SU-DHL-6 (cell line): ENCODE data around the gene ABCA3.

Experiments used
- EZH2phosphoT487 ChIP-seq: fragments of 200-600 bp; sonication (generic), shearing (Covaris generic); conservative IDR thresholded peaks from 2 replicates; pipeline ENCODE4 v1.6.1; 2018; ENCODE audit warnings: mild to moderate bottlenecking, antibody characterized with exemption, low read length, moderate library complexity, mixed read lengths
- TF ChIP-seq, protein P1 (sequence below): fragments of 200-600 bp; sonication (generic); IDR thresholded peaks from one replicate; pipeline ENCODE4 v1.5.1; 2017; ENCODE audit warnings: antibody characterized with exemption, mild to moderate bottlenecking, low read length, moderate library complexity; ENCODE audit not compliant: insufficient read depth, poor library complexity, severe bottlenecking

DNA sequence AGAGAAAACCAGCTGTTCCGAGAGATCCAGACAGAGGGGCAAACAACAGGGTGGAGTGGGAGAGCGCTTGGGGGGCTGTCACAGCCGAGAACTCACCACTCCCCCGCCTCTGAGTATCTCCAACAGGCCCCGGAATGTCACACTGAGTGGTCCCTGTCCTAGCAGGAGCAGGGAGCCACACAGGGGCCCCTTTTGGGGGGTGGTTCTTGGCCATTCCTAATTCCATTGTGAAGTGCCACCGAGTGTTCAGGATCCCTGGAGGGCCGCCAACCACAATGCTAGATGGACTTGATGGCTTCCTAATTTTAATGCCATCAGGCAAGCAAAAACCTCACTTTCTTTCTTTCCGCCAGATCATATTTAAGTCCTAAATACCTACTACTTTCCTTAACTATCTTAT, 16.8 kb downstream of the ABCA3 start:
- TF ChIP-seq, protein P1, sequence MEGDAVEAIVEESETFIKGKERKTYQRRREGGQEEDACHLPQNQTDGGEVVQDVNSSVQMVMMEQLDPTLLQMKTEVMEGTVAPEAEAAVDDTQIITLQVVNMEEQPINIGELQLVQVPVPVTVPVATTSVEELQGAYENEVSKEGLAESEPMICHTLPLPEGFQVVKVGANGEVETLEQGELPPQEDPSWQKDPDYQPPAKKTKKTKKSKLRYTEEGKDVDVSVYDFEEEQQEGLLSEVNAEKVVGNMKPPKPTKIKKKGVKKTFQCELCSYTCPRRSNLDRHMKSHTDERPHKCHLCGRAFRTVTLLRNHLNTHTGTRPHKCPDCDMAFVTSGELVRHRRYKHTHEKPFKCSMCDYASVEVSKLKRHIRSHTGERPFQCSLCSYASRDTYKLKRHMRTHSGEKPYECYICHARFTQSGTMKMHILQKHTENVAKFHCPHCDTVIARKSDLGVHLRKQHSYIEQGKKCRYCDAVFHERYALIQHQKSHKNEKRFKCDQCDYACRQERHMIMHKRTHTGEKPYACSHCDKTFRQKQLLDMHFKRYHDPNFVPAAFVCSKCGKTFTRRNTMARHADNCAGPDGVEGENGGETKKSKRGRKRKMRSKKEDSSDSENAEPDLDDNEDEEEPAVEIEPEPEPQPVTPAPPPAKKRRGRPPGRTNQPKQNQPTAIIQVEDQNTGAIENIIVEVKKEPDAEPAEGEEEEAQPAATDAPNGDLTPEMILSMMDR: no peak
- TF ChIP-seq EZH2phosphoT487: no peak
